Stimulated activated CD8-positive, alpha-beta memory T cell treated with anti-CD3 and anti-CD28 coated beads, Interleukin-15, amount 100 ng/mL, for 4 hours (primary cell): Measurements from ENCODE around the gene POLR3F.
A peak's percentile ranks its signal among the peaks of the same experiment; 100 is the strongest.
"Not testable (repeated sequence)": the region's sequence is repeated elsewhere in the genome, so short reads cannot be mapped to it uniquely, and the experiment has no call there.

Experiments used
- DNase-seq, 2 donors: peaks; one replicate each; pipeline ENCODE4 v3.0.0-alpha.2; 2020; ENCODE audit warnings: low read depth in 2 of 2

POLR3F gene

GRCh38 chr20:18466894-18467730 is at the start of gene POLR3F, which contains the start of gene DZANK1:
POLR3F (plus strand) TSS chr20:18467390; CDS start chr20:18467507, 117 bp downstream.
DZANK1 (minus strand) TSS chr20:18467030; CDS start chr20:18465358, 1,672 bp downstream.
- DNase-seq, result peak; percentile 81 to 87

DNA sequence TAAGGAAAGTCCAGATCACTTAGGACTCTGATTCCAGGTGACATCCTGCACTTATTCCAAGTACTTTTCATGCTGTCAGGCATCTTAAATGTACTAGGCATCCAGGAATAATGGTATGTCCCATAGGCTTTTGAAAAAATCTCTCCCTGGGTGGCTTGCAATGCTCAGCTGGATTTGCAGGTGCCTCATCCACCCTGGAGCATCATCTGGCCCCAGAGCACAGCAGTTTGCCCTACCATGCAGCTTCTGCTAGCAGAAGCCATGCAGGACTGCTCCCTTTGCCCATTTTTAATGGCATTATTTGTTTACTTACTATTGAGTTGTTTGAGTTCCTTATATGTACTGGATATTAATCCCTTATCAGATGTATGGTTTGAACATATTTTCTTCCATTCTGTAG is 45.6 kb upstream of the POLR3F start:
- no peak for DNase-seq

DNA sequence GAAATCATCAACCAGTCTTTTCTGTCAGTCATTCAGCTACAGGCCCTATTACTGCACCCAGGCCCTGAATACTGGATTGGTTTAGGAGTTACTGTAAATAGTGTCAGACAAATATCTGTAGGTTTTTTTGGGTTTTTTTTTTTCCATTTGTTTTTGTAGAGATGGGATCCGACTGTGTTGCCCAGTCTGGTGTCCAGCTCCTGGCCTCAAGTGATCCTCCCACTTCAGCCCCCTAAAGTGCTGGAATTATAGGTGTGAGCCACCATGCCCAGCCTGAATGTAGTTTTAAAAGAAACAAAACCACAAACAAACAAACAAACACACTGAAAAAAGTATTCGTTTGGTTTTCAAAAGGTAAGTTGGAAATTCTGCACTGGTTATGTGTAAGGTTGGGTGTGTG is 40.0 kb upstream of the POLR3F start:
- no peak for DNase-seq

DNA sequence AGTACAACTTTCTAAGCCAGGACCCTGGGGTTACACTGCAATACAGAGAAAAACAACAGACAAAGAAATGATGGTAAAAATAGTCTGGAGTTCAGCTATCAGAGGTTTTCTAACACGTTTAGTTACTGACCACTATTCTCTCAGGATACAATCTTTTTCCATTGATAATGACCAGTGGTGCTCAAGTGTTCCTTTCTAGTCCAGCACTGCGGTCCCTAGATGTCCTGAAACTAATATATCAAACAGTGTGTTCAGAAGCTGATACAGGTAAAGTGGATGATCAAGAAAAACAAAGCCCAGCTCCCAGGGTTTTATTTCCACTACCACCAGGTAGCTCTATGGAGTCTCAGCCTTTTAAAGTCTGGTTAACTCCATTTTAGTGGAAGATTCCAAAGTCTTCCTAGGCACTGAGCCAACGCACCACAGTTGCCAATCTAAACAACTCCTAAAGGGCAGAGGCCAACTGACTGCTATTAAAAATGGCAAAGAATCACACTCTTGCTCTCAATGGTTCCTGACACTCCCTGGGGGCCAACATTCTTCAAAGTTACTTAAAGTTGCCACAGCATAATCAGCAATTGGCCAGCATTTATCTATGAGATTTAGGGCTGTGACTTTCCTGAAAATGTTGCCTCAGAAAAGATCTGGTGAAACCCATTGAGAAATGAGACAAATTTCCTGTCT is 38.6 kb upstream of the POLR3F start:
- no peak for DNase-seq

- DNase-seq, result no peak
These were observed 36.9 kb upstream of the POLR3F start for GRCh38 chr20:18430172-18430826.

DNA sequence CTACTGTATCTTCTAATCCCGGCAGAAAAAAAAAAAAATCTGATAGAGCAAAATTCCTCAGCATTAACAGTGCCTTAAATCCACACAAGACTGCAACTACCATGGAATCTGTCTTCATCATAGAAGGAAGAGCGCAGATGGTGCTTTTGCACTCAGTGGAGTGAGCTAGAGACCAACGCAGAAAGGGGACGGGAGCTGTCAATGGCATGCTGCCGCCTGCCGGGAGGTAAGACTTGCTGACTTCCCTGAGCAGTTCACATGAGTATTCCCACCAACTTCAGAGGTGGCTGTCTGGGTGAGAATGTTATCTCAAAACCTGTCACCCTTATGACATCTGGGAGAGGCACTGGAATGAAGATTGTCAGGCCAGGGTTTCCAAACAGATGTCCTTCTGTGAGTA is 36.0 kb upstream of the POLR3F start:
- no peak for DNase-seq

DNA sequence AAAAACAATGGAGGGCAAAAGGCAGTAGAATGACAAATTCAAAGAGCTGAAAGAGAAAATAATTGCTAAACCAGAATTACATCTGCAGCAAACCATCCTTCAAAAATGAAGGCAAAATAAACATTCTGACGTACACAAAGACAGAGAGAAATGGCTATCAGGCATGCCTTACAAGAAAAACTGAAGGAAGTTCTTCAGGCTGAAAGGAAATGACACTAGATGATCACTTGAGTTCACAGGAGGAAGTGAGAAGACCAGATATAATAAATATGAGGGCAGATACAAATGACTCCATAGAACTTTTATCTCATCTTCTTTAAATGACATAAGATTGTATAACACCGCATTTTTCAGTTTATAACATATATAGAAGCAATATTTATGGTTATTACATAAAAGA is 30.3 kb upstream of the POLR3F start:
- no peak for DNase-seq

- no peak for DNase-seq
These were observed 26.8 kb upstream of the POLR3F start for GRCh38 chr20:18440403-18440802.

DNA sequence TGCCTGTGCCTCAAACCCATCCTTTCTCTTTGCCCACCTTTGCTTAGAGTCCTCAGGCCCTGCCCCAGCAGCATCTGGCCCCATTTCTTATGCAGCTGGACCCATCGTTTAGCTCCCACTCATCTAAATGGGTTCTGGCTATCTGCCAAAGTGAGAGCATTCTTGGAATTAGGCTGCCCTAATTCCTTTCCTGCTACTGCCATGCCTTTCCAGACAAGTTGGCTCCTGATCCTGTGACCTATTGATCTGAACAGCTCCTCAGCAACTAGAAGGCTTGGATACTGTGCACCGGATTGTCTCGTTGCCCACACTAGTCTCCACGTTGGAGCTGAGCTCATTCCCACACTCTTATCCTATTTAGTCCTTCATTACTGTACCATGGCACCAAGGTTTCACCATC is 23.3 kb upstream of the POLR3F start:
- no peak for DNase-seq

DNA sequence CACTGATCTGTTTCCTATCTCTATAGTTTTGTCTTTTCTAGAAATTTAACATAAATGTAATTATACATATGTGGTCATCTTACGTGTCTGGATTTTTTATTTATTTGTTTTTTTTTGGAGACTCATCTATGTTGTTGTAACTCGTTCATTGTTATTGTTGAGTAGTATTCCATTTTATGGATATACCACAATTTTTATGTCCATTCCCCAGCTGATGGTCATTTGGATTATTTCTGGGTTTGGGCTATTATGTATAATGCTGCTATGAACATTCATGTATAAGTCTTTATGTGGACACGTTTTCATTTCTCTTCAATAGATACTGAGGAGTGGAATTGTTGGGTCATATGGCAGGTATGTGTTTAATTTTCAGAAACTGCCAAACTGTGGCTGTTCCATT is 10.6 kb upstream of the POLR3F start:
- no peak for DNase-seq

- DNase-seq, result no peak
These were observed 1.5 kb upstream of the POLR3F start for GRCh38 chr20:18465536-18466200.

- DNase-seq, result no peak
These were observed 656 bp upstream of the POLR3F start for GRCh38 chr20:18466574-18466893.

DNA sequence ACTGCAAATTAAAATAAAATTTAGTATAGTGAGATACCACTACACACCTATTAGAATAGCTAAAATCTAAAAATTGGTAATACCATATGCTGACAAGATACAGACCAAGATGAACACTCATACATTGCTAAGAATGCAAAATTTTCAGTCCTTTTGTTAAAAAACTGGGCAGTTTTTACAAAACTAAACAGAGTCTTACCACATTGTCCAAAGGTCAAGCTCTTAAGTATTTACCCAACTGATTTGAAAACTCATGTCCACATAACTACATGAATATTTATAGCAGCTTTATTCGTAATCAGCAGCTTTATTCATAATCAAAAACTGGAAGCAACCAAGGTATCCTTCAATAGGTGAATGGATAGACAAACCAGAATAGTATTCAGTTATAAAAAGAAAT is 10.0 kb downstream of the POLR3F start:
- DNase-seq, result no peak

- DNase-seq, result no peak
These were observed 10.6 kb downstream of the POLR3F start for GRCh38 chr20:18477821-18478220.

- DNase-seq, result no peak
These were observed 14.4 kb downstream of the POLR3F start for GRCh38 chr20:18481596-18481995.

DNA sequence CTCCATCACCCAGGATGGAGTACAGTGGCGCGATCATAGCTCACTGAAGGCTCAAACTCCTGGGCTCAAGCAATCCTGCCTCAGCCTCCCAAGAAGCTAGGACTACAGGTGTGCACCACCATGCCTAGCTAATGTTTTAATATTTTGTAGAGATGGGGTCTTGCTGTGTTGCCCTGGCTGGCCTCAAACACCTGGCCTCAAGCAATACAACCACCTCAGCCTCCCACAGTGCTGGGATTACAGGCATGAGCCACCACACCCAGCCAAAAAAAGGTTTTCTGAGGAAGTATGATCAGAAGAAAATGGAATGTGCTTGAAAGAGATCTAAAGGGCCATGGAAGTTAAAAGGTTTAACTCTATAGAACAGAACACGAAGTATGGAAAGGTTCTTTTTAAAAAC is 21.1 kb downstream of the POLR3F start:
- no peak for DNase-seq

DNA sequence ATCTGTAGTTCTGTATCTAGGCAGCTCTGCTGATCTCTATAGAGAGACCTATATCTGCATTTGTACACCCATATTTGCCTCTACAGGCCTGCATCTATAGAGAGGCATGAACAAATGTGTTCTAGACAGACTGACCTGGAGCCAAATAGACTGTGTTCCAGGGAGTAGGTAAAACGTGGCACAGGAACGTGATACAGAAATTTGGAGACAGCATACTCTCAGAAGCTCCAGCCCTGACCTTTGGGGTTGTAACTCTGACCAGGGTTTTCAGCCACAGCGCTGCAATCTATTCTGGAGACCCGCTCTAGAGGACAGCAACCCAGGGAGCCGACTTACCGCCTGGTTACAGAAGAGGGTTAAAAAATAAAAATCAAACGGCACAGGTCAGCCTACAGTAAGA is 28.9 kb downstream of the POLR3F start:
- DNase-seq, result no peak

DNA sequence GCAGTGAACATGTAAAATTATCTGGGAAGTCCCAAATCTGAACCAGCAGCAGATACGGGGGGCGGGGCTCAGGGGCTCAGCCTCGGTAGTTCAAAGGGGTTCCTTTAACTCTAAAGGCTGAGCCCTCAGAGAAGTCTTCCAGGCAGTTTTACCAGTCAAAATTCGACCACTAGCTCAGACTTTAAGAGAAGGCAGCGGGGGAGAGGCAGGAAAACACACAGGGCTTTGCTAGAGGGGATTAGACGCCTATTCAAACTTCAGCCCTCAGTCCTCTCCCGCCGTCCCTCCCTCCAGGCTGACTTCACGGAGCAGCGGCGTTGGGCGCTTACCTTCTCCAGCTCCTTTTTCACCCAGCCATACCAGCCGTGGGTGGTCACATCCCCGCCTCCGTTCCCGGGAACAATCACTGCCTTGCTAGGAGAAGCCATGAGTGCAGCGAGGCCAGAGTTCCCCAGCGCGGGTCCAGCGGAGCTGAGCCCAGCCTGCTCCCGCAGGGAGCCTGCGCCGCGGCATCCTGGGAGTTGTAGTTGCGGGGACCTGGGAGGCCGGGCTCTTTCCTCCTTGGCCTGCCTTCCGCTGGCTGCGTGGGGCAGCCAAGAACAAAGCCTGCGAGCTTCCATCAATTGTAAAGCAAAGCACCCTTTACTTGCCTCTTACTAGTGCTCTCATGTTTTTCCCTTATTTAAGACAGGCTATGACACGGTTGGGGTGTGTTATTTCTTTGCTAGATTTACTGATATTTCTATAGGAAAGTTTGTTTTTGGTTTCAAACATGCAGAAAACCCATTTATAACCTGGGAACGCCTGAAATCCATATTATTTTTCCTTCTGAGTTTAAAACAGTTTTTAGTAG is 29.8 kb downstream of the POLR3F start, which contains the start of gene RBBP9:
TSS of gene RBBP9 (minus strand) at position 486 of the 853 bp plus-strand sequence. CDS start at position 428, 58 bp downstream.
- DNase-seq, result peak; percentile 41 to 49

GRCh38 chr20:18497603-18498002 is 30.4 kb downstream of the POLR3F start:
- no peak for DNase-seq

DNA sequence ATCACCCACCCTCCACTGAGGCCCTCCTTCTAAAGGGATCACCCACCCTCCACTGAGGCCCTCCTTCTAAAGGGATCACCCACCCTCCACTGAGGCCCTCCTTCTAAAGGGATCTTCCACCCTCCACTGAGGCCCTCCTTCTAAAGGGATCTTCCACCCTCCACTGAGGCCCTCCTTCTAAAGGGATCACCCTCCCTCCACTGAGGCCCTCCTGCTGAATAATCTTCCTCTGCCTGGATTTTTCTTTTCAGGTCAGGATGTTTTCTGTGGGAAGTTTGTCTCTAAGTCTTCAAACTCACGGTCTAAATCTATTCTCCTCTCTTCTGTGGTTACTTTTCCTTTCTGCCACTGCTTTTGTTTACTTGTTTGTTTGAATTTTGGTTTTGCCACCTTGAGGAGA is 34.5 kb downstream of the POLR3F start:
- not testable (repeated sequence) for DNase-seq

GRCh38 chr20:18504479-18505060 is 37.4 kb downstream of the POLR3F start:
- no peak for DNase-seq
